HG03159 (cell line): Measurements from ENCODE around the gene GEN1.

Source experiments
- ATAC-seq: cut with Tn5 transposase; IDR thresholded peaks from one replicate; pipeline ENCODE4 v1.9.1; 2021; ENCODE audit warnings: mild to moderate bottlenecking, moderate library complexity; ENCODE audit not compliant: unreplicated experiment

Gene GEN1

GRCh38 chr2:17793803-17794354 lies 39.9 kb downstream of the GEN1 start:
- no peak for ATAC-seq

GRCh38 chr2:17795309-17795708 lies 41.4 kb downstream of the GEN1 start:
- no peak for ATAC-seq

GRCh38 chr2:17798338-17798737 lies 44.4 kb downstream of the GEN1 start:
- ATAC-seq = no peak

GRCh38 chr2:17799301-17800120 lies 45.6 kb downstream of the GEN1 start:
- ATAC-seq = no peak

GRCh38 chr2:17800219-17800618 lies 46.3 kb downstream of the GEN1 start:
- no peak for ATAC-seq

GRCh38 chr2:17800693-17801458 lies 46.9 kb downstream of the GEN1 start:
- no peak for ATAC-seq

GRCh38 chr2:17803497-17803896 lies 49.6 kb downstream of the GEN1 start:
- ATAC-seq = no peak

- ATAC-seq = peak; percentile 61
These were observed 50.4 kb downstream of the GEN1 start for GRCh38 chr2:17804358-17804757.

- ATAC-seq = no peak
These were observed 51.2 kb downstream of the GEN1 start for GRCh38 chr2:17805166-17805565.

GRCh38 chr2:17805717-17806363 lies 51.9 kb downstream of the GEN1 start:
- no peak for ATAC-seq

GRCh38 chr2:17813010-17813741 lies 59.2 kb downstream of the GEN1 start:
- ATAC-seq = peak; percentile 50

- ATAC-seq = peak; percentile 91
These were observed 60.0 kb downstream of the GEN1 start for GRCh38 chr2:17813742-17814473.

- ATAC-seq = no peak
These were observed 60.7 kb downstream of the GEN1 start for GRCh38 chr2:17814601-17815000.

GRCh38 chr2:17815468-17816184 lies 61.7 kb downstream of the GEN1 start:
- no peak for ATAC-seq

GRCh38 chr2:17816396-17817245 lies 62.7 kb downstream of the GEN1 start, which contains the start of gene MSGN1:
Gene MSGN1 (plus strand): TSS chr2:17816460. CDS start chr2:17816519, 59 bp downstream.
- ATAC-seq = no peak

- no peak for ATAC-seq
These were observed 64.4 kb downstream of the GEN1 start for GRCh38 chr2:17818235-17818815.

- ATAC-seq = peak; percentile 3
These were observed 67.1 kb downstream of the GEN1 start for GRCh38 chr2:17821080-17821479.
